ENCODE results near the gene BHLHE40. TPM values are rescaled to one million over a fixed set of nuclear protein-coding genes. Genes with fewer than 3 reads are reported as not detected.

BHLHE40 gene
- total and polyA plus RNA-seq, 2 donors (not counting 3 experiments of a cell fraction or from before 2014, with no cell fraction given): 40.3 to 57.9 TPM

GRCh38 chr3:5021116-5022092 is 42.2 kb downstream of the BHLHE40 start:
- FAIRE-seq (peak; percentile 71), DNase-seq (ENCODE audit: low read depth, low spot score) (peak; percentile 62)
- Histone ChIP-seq H4K20me1 (replicated peaks; ENCODE audit: control insufficient read depth, extremely low read depth, insufficient read depth, low read length) (no peaks in the 10 kb centered on the region), H2AFZ (ENCODE audit: low read depth, low read length) (peak overlapping the region; percentile 68), H3K9ac (replicated peaks; ENCODE audit: extremely low read depth, insufficient read depth, low read length) (peak overlapping the region; percentile 64), H3K4me1 (ENCODE audit: control insufficient read depth, extremely low read depth, insufficient read depth, low read length) (peaks cover 41% of the 10 kb centered on the region), H3K79me2 (ENCODE audit: control insufficient read depth, insufficient read depth, low read length) (no peaks in the 10 kb centered on the region), H3K36me3 (ENCODE audit: control insufficient read depth in 2 of 2, extremely low read depth in 1 of 2, insufficient read depth in 2 of 2, low read length in 2 of 2) (no peaks in the 10 kb centered on the region), H3K27ac (ENCODE audit: insufficient read depth, low read depth, low read length) (peak overlapping the region; percentile 91), H3K9me3 (replicated peaks; ENCODE audit: control insufficient read depth, insufficient read depth, low read length) (no peaks in the 10 kb centered on the region), H3K9me1 (replicated peaks; ENCODE audit: control insufficient read depth, extremely low read depth, insufficient read depth, low read length) (no peaks in the 10 kb centered on the region), H3K27me3 (ENCODE audit: control insufficient read depth in 2 of 2, insufficient read depth in 2 of 2, low read length in 2 of 2) (no peaks in the 10 kb centered on the region), H3K4me3 (replicated peaks in 1 of 3; ENCODE audit: insufficient read depth in 1 of 3, low read depth in 1 of 3, low read length in 3 of 3) (no peak overlapping the region), H3K4me2 (ENCODE audit: insufficient read depth, low read length) (peak overlapping the region; percentile 5)
- intact Hi-C loops (cut with micrococcal nuclease) (no loop called here), dilution Hi-C loops (cut with MboI; ENCODE audit: extremely low pct_ligation_motif_present, low sequenced_read_pairs) (no loop called here)
- ChIA-PET CTCF (interaction anchor here (1.1 to 10.7 kb wide), 9 partner anchors 14 to 310 kb away, joined by 4 to 327 read pairs (median 8); partner anchors contain the start of gene BHLHE40), POLR2A (interaction anchor here (0.5 to 2.7 kb wide), 4 partner anchors 24 to 528 kb away, joined by 3 to 46 read pairs (median 6); partner anchors contain the start of gene ITPR1)
- BruUV-seq (replicated peaks): no TSS peak
- TF ChIP-seq JUN (IDR thresholded peaks at IDR 0.05; ENCODE audit: borderline replicate concordance, insufficient read depth, insufficient read length, low read depth) (peak; percentile 24), MAX (IDR thresholded peaks at IDR 0.05; ENCODE audit: insufficient read depth, insufficient read length) (no peak), MYC (IDR thresholded peaks at IDR 0.05; ENCODE audit: low read depth, low read length) (no peak), EZH2 (IDR thresholded peaks at IDR 0.05; ENCODE audit: borderline replicate concordance, low read depth, low read length, severe bottlenecking) (no peak), POLR2A (IDR thresholded peaks at IDR 0.05; ENCODE audit: low read depth, low read length) (peak; percentile 45), CTCF (IDR thresholded peaks at IDR 0.05; ENCODE audit: extremely low read depth in 1 of 2, insufficient read depth in 1 of 2, low read depth in 1 of 2, low read length in 2 of 2) (no peak), GATA2 (IDR thresholded peaks at IDR 0.05; ENCODE audit: insufficient read depth, insufficient read length, low read depth, low read length) (no peak), POLR2AphosphoS5 (IDR thresholded peaks at IDR 0.05; ENCODE audit: insufficient read depth, low read depth, low read length) (peak; percentile 29), FOS (IDR thresholded peaks at IDR 0.05; ENCODE audit: borderline replicate concordance, insufficient read depth, low read length) (peak; percentile 75)
